Measurements from ENCODE around the gene IFI44. TPM values are rescaled to one million over a fixed set of nuclear protein-coding genes. Genes with fewer than 3 reads are reported as not detected.

Gene IFI44
- total and polyA plus RNA-seq, 9 of the 15 experiments (the other 6 are each of a cell fraction or from before 2014, with no cell fraction given), result 0.11 TPM; not detected in 8

GRCh38 chr1:78713297-78713696, 63.7 kb downstream of the IFI44 start:
- BruUV-seq (replicated peaks), result no TSS peak
- DNase-seq (ENCODE audit: extremely low read depth in 1 of 4, low spot score in 3 of 4), result no peak
- Histone ChIP-seq H2AFZ (ENCODE audit: low read depth, low read length) (no peak overlapping the region), H3K9ac (ENCODE audit: insufficient read depth in 1 of 2, low read depth in 2 of 2, low read length in 2 of 2) (no peak overlapping the region), H3K79me2 (ENCODE audit: control insufficient read depth, insufficient read depth, low read length) (no peaks in the 10 kb centered on the region), H4K20me1 (replicated peaks; ENCODE audit: control insufficient read depth, insufficient read depth, low read length) (no peaks in the 10 kb centered on the region), H3K4me1 (replicated peaks in 1 of 2; ENCODE audit: control insufficient read depth in 2 of 2, insufficient read depth in 2 of 2, low read length in 2 of 2) (no peaks in the 10 kb centered on the region), H3K4me3 (no peak overlapping the region), H3K27me3 (ENCODE audit: control insufficient read depth in 2 of 2, insufficient read depth in 2 of 2, low read length in 2 of 2) (no peaks in the 10 kb centered on the region), H3K9me3 (replicated peaks; ENCODE audit: control insufficient read depth, insufficient read depth, low read depth, low read length) (no peaks in the 10 kb centered on the region), H3K4me2 (ENCODE audit: insufficient read depth, low read length) (no peak overlapping the region), H3K27ac (ENCODE audit: extremely low read depth, low read depth, low read length) (no peak overlapping the region), H3K9me1 (ENCODE audit: control insufficient read depth, insufficient read depth, low read length) (no peaks in the 10 kb centered on the region), H3K36me3 (ENCODE audit: control insufficient read depth, insufficient read depth, low read length) (no peaks in the 10 kb centered on the region)
- intact Hi-C loops (cut with micrococcal nuclease), result no loop called here
- ChIA-PET POLR2A (no interaction called here), CTCF (ENCODE audit: low intra/inter-chr PET ratio) (no interaction called here)
- FAIRE-seq, result no peak
- TF ChIP-seq KDM1A (IDR thresholded peaks at IDR 0.05), result no peak
- TF ChIP-seq ESRRB (CRISPR knock-in tag; IDR thresholded peaks at IDR 0.05; ENCODE audit: borderline replicate concordance), result no peak
- no peak for TF ChIP-seq ZNF77 (CRISPR knock-in tag; IDR thresholded peaks at IDR 0.05)
- TF ChIP-seq E2F4 (CRISPR knock-in tag; IDR thresholded peaks at IDR 0.05; ENCODE audit: low read depth), result no peak
- TF ChIP-seq KDM4B (IDR thresholded peaks at IDR 0.05; ENCODE audit: borderline replicate concordance in 2 of 2, low read depth in 1 of 2), result no peak
- TF ChIP-seq ZNF507 (tag; conservative IDR thresholded peaks at IDR 0.05), result no peak
- TF ChIP-seq CUX1 (CRISPR knock-in tag; IDR thresholded peaks at IDR 0.05), result no peak
- no peak for TF ChIP-seq RBM22 (IDR thresholded peaks at IDR 0.05; ENCODE audit: low read depth, low read length, poor library complexity, severe bottlenecking)
- no peak for TF ChIP-seq CREB1 (IDR thresholded peaks at IDR 0.05)
- TF ChIP-seq CREB1 (CRISPR knock-in tag; IDR thresholded peaks at IDR 0.05), result no peak
- TF ChIP-seq ZNF3 (CRISPR knock-in tag; IDR thresholded peaks at IDR 0.05), result no peak
- no peak for TF ChIP-seq ZNF445 (CRISPR knock-in tag; IDR thresholded peaks at IDR 0.05; ENCODE audit: low read depth)
- no peak for TF ChIP-seq ELK1 (CRISPR knock-in tag; IDR thresholded peaks at IDR 0.05)
- no peak for TF ChIP-seq CREB5 (CRISPR knock-in tag; IDR thresholded peaks at IDR 0.05)
- TF ChIP-seq HNRNPUL1 (IDR thresholded peaks at IDR 0.05; ENCODE audit: low read length), result no peak
- TF ChIP-seq ZNF212 (CRISPR knock-in tag; IDR thresholded peaks at IDR 0.05), result no peak
- in situ Hi-C loops (cut with MboI), result no loop called here
- no peak for ATAC-seq

Data from K562 (cell line).